Measurements from ENCODE around the gene CASR. TPM values are rescaled to one million over a fixed set of nuclear protein-coding genes. Genes with fewer than 3 reads are reported as not detected.
A peak's percentile ranks its signal among the peaks of the same experiment; 100 is the strongest.

Gene CASR, protein sequence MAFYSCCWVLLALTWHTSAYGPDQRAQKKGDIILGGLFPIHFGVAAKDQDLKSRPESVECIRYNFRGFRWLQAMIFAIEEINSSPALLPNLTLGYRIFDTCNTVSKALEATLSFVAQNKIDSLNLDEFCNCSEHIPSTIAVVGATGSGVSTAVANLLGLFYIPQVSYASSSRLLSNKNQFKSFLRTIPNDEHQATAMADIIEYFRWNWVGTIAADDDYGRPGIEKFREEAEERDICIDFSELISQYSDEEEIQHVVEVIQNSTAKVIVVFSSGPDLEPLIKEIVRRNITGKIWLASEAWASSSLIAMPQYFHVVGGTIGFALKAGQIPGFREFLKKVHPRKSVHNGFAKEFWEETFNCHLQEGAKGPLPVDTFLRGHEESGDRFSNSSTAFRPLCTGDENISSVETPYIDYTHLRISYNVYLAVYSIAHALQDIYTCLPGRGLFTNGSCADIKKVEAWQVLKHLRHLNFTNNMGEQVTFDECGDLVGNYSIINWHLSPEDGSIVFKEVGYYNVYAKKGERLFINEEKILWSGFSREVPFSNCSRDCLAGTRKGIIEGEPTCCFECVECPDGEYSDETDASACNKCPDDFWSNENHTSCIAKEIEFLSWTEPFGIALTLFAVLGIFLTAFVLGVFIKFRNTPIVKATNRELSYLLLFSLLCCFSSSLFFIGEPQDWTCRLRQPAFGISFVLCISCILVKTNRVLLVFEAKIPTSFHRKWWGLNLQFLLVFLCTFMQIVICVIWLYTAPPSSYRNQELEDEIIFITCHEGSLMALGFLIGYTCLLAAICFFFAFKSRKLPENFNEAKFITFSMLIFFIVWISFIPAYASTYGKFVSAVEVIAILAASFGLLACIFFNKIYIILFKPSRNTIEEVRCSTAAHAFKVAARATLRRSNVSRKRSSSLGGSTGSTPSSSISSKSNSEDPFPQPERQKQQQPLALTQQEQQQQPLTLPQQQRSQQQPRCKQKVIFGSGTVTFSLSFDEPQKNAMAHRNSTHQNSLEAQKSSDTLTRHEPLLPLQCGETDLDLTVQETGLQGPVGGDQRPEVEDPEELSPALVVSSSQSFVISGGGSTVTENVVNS
- total RNA-seq (72.8 TPM), polyA plus RNA-seq (ENCODE audit: insufficient read depth, low read depth, low replicate concordance) (14.8 TPM)
- long read RNA-seq, donor 1, full-length matches to known transcripts, result 3 of 3 reads
- long read RNA-seq, donor 1, partial matches to known transcripts, result 0 of 3 reads
- long read RNA-seq, donor 1, other reads (novel, unspliced or antisense), result 0 of 3 reads
- long read RNA-seq, donor 2, full-length matches to known transcripts, result 1 of 1 reads
- long read RNA-seq, donor 2, partial matches to known transcripts, result 0 of 1 reads
- long read RNA-seq, donor 2, other reads (novel, unspliced or antisense), result 0 of 1 reads
- long read RNA-seq, donor 3, partial matches to known transcripts, result 0 of 3 reads
- long read RNA-seq, donor 3, other reads (novel, unspliced or antisense), result 0 of 3 reads
- long read RNA-seq, donor 4, full-length matches to known transcripts, result 1 of 1 reads
- long read RNA-seq, donor 4, partial matches to known transcripts, result 0 of 1 reads
- long read RNA-seq, donor 4, other reads (novel, unspliced or antisense), result 0 of 1 reads
- long read RNA-seq, donor 5, result 0 reads
- long read RNA-seq, donor 6, partial matches to known transcripts, result 0 of 1 reads
- long read RNA-seq, donor 6, other reads (novel, unspliced or antisense), result 0 of 1 reads
- long read RNA-seq, donor 7, full-length matches to known transcripts, result 5 of 37 reads
- long read RNA-seq, donor 7, partial matches to known transcripts, result 22 of 37 reads
- long read RNA-seq, donor 7, other reads (novel, unspliced or antisense), result 10 of 37 reads
- long read RNA-seq, donor 8, full-length matches to known transcripts, result 2 of 12 reads
- long read RNA-seq, donor 8, partial matches to known transcripts, result 10 of 12 reads
- long read RNA-seq, donor 8, other reads (novel, unspliced or antisense), result 0 of 12 reads
- long read RNA-seq, donor 9, partial matches to known transcripts, result 0 of 1 reads
- long read RNA-seq, donor 9, other reads (novel, unspliced or antisense), result 0 of 1 reads
- long read RNA-seq, donor 10, full-length matches to known transcripts, result 1 of 1 reads
- long read RNA-seq, donor 10, partial matches to known transcripts, result 0 of 1 reads
- long read RNA-seq, donor 10, other reads (novel, unspliced or antisense), result 0 of 1 reads

DNA sequence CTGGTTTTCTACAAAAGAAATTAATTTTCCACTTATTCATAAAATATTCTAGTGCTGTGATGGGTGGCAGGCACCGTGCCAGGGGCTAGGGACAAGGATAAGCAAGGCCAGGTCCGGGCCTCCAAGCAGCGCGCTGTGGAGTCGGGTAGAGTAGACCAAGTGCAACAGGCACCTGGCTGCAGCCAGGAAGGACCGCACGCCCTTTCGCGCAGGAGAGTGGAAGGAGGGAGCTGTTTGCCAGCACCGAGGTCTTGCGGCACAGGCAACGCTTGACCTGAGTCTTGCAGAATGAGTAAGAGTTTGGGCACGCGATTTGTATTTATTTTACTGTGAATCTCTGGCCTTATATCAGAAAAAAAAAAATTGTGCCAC lies at the start of gene CASR:
Gene CASR (plus strand): TSS at position 148 of the 372 bp plus-strand sequence. CDS start 70,522 bp downstream, outside the sequence.
- peak in 4 of 5 donors; percentile 24 to 91 (median 29) for DNase-seq
- Histone ChIP-seq H3K27me3 (ENCODE audit: control insufficient read depth, insufficient read depth, low read length) (peaks cover 5% of the 10 kb centered on the region), H3K36me3 (ENCODE audit: control insufficient read depth in 2 of 3, insufficient read depth in 3 of 3, low read length in 3 of 3) (no peaks in the 10 kb centered on the region), H3K9ac (ENCODE audit: low read length in 3 of 3) (peak within 1 kb of the TSS in 1 of 3 donors; percentile 68), H3K9me3 (ENCODE audit: control insufficient read depth in 2 of 3, insufficient read depth in 1 of 3, low read length in 3 of 3) (no peaks in the 10 kb centered on the region), H3K27ac (ENCODE audit: low read depth in 2 of 2, low read length in 2 of 2) (peak within 1 kb of the TSS; percentile 38 to 64), H3K4me1 (ENCODE audit: control insufficient read depth in 2 of 3, insufficient read depth in 2 of 3, low read depth in 1 of 3, low read length in 3 of 3) (no peaks in the 10 kb centered on the region), H3K4me3 (ENCODE audit: low read length in 3 of 3) (peak within 1 kb of the TSS; percentile 30 to 65 (median 56))
- TF ChIP-seq, protein P1, sequence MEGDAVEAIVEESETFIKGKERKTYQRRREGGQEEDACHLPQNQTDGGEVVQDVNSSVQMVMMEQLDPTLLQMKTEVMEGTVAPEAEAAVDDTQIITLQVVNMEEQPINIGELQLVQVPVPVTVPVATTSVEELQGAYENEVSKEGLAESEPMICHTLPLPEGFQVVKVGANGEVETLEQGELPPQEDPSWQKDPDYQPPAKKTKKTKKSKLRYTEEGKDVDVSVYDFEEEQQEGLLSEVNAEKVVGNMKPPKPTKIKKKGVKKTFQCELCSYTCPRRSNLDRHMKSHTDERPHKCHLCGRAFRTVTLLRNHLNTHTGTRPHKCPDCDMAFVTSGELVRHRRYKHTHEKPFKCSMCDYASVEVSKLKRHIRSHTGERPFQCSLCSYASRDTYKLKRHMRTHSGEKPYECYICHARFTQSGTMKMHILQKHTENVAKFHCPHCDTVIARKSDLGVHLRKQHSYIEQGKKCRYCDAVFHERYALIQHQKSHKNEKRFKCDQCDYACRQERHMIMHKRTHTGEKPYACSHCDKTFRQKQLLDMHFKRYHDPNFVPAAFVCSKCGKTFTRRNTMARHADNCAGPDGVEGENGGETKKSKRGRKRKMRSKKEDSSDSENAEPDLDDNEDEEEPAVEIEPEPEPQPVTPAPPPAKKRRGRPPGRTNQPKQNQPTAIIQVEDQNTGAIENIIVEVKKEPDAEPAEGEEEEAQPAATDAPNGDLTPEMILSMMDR (IDR thresholded peaks at IDR 0.05; ENCODE audit: borderline replicate concordance, extremely low read depth, insufficient read depth), result no peak
- no peak for FAIRE-seq
- intact Hi-C loops (cut with DNase I), result no loop called here

DNA sequence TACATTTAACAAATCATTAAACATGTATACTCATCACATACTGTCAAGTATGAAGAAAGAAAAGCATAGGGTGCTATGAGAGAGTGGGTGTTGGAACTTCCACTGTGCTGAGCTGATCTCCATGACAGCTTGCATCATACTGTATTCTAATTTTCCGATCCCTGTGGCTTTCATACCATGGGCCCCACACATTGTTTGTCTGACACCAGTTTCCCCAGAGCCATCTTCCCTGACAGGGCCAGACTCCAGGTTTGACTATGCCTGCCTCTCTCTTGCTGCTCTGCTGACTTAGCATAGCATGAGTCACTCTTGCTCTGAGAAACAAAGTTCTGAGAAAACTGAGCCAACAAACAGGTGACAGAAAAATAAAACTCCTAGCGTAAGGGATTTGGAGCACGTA lies 37.0 kb upstream of the CASR start:
- Histone ChIP-seq H3K27ac (ENCODE audit: low read depth in 2 of 2, low read length in 2 of 2) (no peak overlapping the region), H3K9me3 (ENCODE audit: control insufficient read depth in 2 of 3, insufficient read depth in 1 of 3, low read length in 3 of 3) (no peaks in the 10 kb centered on the region), H3K27me3 (ENCODE audit: control insufficient read depth, insufficient read depth, low read length) (no peaks in the 10 kb centered on the region), H3K4me3 (ENCODE audit: low read length in 3 of 3) (no peak overlapping the region), H3K9ac (ENCODE audit: low read length in 3 of 3) (no peak overlapping the region), H3K4me1 (ENCODE audit: control insufficient read depth in 2 of 3, insufficient read depth in 2 of 3, low read depth in 1 of 3, low read length in 3 of 3) (peaks cover 0 to 4% (median 0%) of the 10 kb centered on the region in 3 donors), H3K36me3 (ENCODE audit: control insufficient read depth in 2 of 3, insufficient read depth in 3 of 3, low read length in 3 of 3) (no peaks in the 10 kb centered on the region)
- TF ChIP-seq, protein P1 (IDR thresholded peaks at IDR 0.05; ENCODE audit: borderline replicate concordance, extremely low read depth, insufficient read depth), result no peak
- intact Hi-C loops (cut with DNase I), result no loop called here
- DNase-seq, result no peak
- no peak for FAIRE-seq
